ENCODE data around the gene AGAP1.
A peak's percentile ranks its signal among the peaks of the same experiment; 100 is the strongest.
"Not testable (repeated sequence)": the region's sequence is repeated elsewhere in the genome, so short reads cannot be mapped to it uniquely, and the experiment has no call there.

The AGAP1 gene

DNA sequence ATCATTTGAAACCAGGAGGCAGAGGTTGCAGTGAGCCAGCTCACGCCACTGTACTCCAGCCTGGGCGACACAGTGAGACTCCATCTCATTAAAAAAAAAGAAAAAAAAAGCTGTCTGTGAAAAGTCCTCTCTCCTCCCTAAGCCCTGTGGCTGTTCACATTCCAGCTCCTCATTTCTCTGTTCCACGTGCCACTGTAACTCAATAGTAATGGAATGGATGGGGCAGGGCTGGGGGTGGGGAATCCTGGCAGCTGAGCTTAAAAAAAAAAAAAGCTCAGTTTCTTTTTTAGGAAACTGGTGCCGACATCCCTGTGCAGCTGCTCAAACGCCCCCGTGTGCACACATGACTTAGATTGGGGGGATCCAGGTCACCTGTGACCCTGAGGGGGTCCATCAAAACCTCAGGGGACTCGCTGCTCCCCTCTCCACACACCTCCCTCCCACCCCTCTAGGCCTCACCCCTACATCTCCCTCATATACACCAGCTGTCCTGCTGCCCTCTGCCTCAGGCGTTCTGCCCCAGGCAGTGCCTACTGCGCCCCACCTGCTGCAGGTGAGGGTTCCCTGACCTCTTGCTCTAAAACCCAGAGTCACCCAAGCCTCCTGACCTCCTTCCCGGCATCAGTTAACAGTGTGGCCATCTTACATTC is 255.4 kb downstream of the AGAP1 start:
- no peak for DNase-seq

DNA sequence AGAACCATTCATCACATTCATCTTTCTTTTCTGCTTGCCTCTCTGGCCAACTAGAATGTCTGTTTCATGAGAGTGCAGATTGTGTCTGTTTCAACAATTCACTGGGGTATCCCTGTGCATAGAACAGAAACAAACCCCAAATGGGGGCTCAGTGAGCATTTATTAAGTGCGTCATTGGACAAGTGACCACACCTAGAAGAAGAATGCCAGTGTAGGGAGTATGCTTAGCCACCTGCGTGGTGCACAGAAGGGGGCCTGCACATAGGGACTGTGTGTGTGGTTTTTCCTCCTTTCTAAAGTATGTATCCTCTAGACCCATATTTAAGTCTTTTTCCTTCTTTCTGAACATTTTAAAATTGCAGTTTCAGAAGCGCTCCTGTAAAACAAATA is 255.9 kb downstream of the AGAP1 start:
- no peak for DNase-seq

- DNase-seq: no peak
Observed at GRCh38 chr2:235752846-235753245, 259.0 kb downstream of the AGAP1 start.

- no peak for DNase-seq
Observed at GRCh38 chr2:235754357-235755207, 260.7 kb downstream of the AGAP1 start.

DNA sequence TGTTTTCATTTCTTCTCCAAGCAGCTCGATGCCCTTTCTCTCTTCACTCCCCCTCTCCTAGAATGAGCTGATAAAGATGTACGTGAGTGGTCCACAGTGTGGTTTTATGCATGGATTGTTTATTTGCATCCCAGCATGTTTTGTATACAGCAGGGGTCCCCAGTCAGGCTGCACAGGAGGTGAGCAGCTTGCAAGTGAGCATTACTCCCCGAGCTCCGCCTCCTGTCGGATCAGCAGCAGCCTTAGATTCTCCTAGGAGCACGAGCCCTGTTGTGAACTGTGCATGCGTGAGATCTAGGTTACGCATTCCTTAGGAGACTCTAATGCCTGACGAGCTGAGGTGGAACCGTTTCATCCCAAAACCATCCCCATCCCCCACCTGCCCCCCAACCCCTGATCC is 262.6 kb downstream of the AGAP1 start:
- no peak for DNase-seq

DNA sequence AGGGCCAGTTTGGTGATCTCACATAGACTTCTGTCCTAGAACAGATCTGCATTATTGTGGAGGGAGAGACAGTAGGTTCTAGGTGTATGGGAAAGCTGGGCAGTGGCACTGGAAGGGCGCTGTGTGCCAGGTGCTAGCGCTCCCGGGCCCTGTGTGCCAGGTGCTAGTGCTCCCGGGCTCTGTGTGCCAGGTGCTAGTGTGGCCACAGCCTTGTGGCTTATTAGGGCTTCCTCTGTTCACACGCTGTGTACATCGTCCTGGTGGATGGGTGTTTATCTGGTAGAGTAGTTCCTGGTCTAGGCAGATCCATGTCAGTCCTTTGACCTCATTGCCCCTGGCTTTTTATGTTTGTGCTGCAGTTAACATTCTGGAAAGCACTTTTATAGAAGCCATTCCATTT is 263.4 kb downstream of the AGAP1 start:
- no peak for DNase-seq

GRCh38 chr2:235757640-235758039 is 263.8 kb downstream of the AGAP1 start:
- no peak for DNase-seq

DNA sequence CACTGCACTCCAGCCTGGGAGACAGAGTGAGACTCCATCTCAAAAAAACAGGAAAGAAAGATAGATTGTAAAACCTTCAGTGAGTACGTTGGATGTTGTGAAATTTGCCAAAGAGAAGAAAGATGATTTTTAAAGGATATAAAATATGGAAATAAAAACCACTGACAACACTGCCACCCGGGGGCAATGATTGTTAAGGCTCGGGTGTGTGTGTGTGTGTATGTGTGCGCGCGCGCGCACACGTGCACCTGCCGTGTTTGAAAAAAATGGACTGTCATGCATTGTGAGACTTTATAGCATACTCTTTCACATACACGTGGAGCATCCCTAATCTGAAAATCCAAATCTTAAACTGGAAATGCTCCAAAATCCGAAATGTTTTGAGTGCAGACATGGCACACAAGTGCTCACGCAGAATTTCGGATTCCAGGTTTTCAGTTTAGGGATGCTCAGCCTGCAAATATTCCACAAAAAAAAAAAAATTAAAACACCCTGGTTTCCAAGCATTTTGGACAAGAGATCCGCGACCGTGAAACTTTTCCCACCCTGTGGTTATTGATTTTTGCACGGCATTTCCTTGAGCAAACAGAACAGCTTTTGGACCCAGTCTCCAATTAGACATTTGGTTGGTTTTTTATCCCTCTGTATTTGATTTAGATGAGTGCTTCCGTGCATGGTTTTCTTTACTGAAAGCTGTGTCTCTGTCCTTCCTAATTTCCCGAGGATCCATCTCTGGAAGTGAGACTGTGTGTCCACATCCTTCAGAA is 269.2 kb downstream of the AGAP1 start:
- DNase-seq: no peak

GRCh38 chr2:235763816-235764215 is 270.0 kb downstream of the AGAP1 start:
- no peak for DNase-seq

- DNase-seq: not testable (repeated sequence)
Observed at GRCh38 chr2:235764478-235764877, 270.6 kb downstream of the AGAP1 start.

DNA sequence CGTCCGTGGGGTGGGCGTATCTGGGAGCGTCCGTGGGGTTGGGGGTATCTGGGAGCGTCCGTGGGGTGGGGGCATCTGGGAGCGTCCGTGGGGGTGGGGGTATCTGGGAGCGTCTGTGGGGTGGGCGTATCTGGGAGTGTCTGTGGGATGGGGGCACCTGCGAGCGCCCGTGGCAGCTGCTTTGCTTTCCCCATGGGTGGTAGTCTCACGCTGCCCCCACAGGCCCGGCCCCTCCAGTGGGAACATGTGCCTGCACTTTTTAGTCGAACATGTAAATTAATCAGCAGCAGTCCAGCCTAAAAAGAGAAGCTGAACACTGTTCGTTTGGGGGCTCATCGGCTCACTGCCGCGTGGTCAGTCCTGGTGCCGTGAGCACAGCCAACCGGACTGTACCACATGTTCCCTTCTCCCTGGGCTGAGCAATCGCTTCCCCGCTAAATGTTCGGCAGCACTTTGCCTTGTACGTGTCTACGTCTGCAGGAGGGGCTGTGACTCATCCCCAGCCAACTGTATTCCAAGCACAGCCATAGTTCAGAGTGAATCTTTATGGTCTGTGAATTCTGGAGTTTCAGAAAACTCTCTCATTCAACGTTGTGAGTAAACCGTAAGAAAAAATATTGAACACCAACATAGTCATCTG is 271.5 kb downstream of the AGAP1 start:
- no peak for DNase-seq

- DNase-seq: peak; percentile 17 to 37
Observed at GRCh38 chr2:235766278-235766677, 272.4 kb downstream of the AGAP1 start.

DNA sequence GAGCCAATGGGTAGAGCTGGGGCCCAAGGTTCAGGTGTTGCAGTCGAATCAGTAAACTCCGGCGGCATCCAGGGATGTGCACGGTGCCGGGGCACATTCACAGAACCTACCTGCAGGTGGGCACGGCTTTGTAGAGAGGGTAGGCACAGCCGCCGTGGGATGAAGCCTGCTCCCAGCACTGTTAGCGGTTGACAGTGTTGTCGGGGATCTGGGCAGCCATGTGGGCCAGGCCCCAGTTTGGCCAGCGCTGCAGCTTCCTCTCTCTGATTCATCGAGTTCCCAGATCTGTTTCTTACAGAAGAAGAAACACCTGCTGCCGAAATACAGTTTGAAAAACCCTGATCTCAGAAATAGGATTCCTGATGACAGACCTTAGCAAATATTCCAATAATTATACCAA is 274.8 kb downstream of the AGAP1 start:
- DNase-seq: no peak

- DNase-seq: no peak
Observed at GRCh38 chr2:235769046-235769445, 275.2 kb downstream of the AGAP1 start.

DNA sequence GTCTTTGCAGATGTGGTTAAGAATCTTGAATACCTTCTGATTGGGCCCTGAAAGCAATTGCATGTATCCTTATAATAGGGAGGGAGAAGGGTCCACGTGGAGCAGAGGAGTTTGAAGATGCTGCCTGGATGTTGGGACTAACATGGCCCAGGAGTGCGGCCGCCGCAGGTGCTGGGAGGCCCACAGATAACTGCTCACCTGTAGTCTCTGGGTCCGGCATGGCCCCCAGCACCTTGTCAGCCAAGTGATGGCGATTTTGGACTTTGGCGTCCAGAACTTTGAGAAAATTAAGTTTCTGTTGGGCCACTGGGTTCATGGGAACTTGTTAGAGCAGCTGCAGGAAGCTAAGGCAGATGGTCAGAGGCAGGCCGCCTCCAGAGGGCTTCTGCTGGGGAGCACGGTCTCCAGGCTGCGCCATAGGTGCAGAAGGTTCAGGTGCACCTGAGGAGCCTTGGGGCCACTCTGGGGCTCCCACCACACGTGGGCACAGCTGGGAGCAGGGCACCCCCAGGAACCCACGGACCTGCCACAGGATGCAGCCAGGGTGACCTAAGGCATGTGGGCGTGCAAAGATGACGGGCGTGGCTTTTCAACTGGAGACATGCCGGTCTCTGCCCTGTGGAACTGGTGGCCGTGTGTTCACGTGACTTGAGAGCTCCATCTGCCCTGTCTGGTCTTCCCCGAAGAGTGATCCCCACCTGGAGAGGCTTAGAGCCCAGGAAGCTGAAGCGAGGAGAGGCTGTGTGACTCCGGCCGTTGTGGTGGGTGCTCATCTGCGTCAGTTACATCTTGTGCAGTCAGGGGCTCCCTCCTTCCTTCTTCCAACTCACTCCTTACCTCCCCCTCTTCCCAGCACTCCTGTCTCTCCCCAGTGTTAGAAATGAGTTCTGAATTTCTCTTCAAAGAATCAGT is 277.3 kb downstream of the AGAP1 start:
- DNase-seq: no peak

GRCh38 chr2:235773188-235773928 is 279.5 kb downstream of the AGAP1 start:
- DNase-seq: no peak

DNA sequence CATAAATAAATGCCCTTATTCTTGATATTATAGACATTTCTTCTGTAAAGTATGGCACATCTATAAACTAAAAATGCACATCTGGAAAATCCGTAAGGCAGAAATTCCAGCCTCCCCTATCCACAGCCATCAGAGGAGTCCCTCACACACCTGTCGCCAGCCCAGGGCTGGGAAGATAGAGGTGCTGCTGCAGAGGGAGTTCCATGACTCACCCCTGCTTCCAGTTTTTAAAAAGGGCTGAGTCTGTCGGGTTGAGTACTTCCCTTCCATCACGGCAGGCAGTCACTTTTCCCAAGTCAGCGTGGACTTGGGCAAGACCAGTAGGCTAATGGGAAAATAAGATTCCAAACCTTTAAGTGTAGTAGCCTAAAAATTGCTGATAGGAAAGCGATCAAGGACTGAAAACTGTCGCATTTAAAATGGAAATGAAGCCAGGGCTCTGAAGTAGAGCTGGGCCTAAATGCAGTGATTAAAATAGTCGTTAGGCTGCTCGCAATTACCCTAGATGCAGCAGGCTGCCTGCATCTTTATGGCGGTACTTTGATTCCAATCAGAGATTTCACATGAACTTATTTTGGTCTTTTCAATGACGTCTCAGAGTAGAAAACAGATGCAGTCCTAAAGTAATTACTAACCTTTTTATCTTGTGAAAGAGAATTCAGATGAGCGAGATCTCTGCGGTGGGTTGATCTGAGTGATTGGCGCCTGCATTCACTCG is 280.5 kb downstream of the AGAP1 start:
- DNase-seq: no peak

DNA sequence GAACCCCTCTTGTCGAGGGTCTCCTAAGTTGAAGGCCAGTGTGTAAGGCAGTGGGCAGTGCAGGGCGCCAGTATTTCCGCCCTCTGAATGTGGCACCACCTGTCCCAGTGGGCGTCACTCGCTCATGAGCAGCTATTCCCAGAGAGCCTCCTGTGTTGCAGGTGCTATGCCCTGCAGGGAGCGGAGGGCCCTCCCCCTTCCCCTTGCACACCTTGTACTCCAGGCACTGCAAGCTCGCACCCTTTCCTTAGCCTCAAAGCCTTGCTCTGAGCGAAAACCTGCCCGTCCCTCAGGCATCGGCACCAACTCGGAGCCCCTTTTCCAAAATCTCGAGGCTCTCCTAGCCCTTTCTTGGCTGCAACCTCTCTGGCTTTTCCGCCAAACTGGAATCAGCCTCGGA is 282.7 kb downstream of the AGAP1 start:
- DNase-seq: no peak

DNA sequence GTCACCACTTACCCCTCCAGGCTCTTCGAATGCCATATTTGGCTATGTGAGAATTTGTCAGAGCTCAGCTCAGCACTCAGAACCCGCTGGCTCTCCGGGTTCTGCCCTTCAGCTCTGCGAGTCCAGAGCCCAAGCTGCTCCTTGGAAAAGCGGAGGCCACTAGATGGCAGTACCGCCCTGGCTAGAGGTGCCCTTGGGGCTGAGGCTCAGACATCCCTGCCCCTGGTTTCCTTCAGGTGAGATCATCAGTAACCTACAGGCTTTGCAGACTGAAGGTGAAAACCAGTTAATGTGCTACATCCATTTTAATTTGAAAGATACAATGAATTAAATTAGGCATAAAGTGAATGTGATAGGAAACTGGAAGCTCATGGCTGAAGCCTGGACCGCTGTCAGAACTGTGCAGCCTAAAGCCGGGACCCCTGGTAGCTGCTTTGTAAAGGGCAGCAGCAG is 285.6 kb downstream of the AGAP1 start:
- peak; percentile 32 for DNase-seq

DNA sequence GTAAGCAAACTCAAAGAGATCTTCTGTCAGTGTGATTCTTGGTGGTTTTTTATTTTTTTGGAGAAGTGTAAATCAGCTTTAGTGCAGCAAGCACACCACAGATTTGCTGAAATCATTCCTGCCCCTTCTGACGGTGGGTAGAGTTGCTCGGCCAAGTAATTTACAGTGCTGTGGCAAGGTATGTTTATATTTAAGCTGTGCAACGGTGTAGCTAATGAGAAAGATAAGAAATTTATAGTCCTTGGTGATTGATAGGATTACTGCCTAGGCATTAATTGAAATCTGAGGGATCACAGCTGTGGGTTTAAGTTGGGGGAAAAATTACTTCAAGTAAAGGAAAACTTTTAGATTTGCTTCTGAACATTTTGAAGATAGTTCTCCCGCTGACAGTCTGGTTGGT is 286.6 kb downstream of the AGAP1 start:
- DNase-seq: no peak

DNA sequence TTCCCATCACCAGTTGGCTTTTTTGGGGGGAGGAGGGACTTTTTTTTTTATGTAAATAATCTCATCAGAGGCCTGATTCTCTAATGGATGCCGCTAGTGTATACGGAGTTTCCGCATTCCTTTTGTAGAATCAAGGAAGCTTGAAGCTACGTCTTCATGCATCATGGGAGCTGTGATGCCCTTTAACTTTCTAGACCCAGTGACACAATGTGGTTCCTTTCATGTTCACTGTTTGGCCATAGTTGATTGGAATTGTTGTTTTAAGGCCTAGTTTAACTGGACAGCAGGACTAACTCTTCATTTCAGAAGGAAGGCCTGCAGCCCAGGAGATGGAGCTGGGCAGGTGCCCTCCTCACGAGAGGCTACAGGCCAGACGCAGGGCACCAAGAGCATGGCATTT is 287.9 kb downstream of the AGAP1 start:
- DNase-seq: no peak
